ENCODE measurements around the gene CYP4F8.
"Not testable (repeated sequence)": the region's sequence is repeated elsewhere in the genome, so short reads cannot be mapped to it uniquely, and the experiment has no call there.

CYP4F8 gene

GRCh38 chr19:15649526-15649925 is 34.5 kb downstream of the CYP4F8 start:
- no peak for DNase-seq

- not testable (repeated sequence) for DNase-seq
These were observed 35.1 kb downstream of the CYP4F8 start for GRCh38 chr19:15650123-15650522.

GRCh38 chr19:15651791-15652190 is 36.8 kb downstream of the CYP4F8 start:
- no peak for DNase-seq

- no peak for DNase-seq
These were observed 37.7 kb downstream of the CYP4F8 start for GRCh38 chr19:15652559-15653278.

- DNase-seq = no peak
These were observed 41.4 kb downstream of the CYP4F8 start for GRCh38 chr19:15656467-15656866.

GRCh38 chr19:15663247-15663646 is 48.2 kb downstream of the CYP4F8 start:
- no peak for DNase-seq

- no peak for DNase-seq
These were observed 51.2 kb downstream of the CYP4F8 start for GRCh38 chr19:15666186-15666585.

- no peak for DNase-seq
These were observed 51.9 kb downstream of the CYP4F8 start for GRCh38 chr19:15666883-15667282.

GRCh38 chr19:15669440-15669839 is 54.4 kb downstream of the CYP4F8 start:
- no peak for DNase-seq

- no peak for DNase-seq
These were observed 54.9 kb downstream of the CYP4F8 start for GRCh38 chr19:15669891-15670290.

- DNase-seq = no peak
These were observed 56.3 kb downstream of the CYP4F8 start for GRCh38 chr19:15671237-15671821.

- DNase-seq = no peak
These were observed 57.0 kb downstream of the CYP4F8 start for GRCh38 chr19:15671891-15672579.

- no peak for DNase-seq
These were observed 57.7 kb downstream of the CYP4F8 start, which contains the start of gene CYP4F12 for GRCh38 chr19:15672580-15673175. Gene CYP4F12, plus strand, starts transcription at chr19:15673087. Its CDS starts 443 bp downstream, at chr19:15673530.

GRCh38 chr19:15673176-15673654 is 58.2 kb downstream of the CYP4F8 start:
- DNase-seq = no peak

GRCh38 chr19:15675560-15675959 is 60.5 kb downstream of the CYP4F8 start:
- no peak for DNase-seq

- DNase-seq = no peak
These were observed 64.1 kb downstream of the CYP4F8 start for GRCh38 chr19:15679089-15679488.

GRCh38 chr19:15679865-15680264 is 64.8 kb downstream of the CYP4F8 start:
- not testable (repeated sequence) for DNase-seq

Measured in SIG-M5 (cell line).